Tibial artery (tissue), 4 donors: ENCODE data around the gene MS4A7.

Experiments
- DNase-seq, 2 donors: peaks; one replicate each; pipeline ENCODE4 v3.0.0-alpha.2; 2019
- H3K27ac ChIP-seq, 2 donors: fragments of 200-600 bp; sonication (generic) in 1 of 2; 1 replicate in 1 of 2; 2 replicates in 1 of 2; pipeline ENCODE4 v1.5.1; 2018 to 2019; ENCODE audit warnings: mild to moderate bottlenecking in 1 of 2
- H3K27me3 ChIP-seq, 2 donors: fragments of 200-600 bp; sonication (generic) in 1 of 2; one replicate each; pipeline versions ENCODE4 v1.5.1 to v1.6.0; 2016 to 2019
- H3K36me3 ChIP-seq, 3 donors: fragments of 200-600 bp; sonication (generic) in 2 of 3; one replicate each; pipeline ENCODE4 v1.5.1; 2016 to 2019; ENCODE audit warnings: mild to moderate bottlenecking in 2 of 3
- H3K4me1 ChIP-seq, 4 donors: fragments of 200-600 bp; sonication (generic) in 2 of 4; 1 replicate in 3 of 4; 2 replicates in 1 of 4; pipeline ENCODE4 v1.5.1; 2016 to 2019
- H3K4me3 ChIP-seq, 2 donors: fragments of 200-600 bp; sonication (generic) in 1 of 2; 1 replicate in 1 of 2; 2 replicates in 1 of 2; pipeline ENCODE4 v1.5.1; 2018 to 2019; ENCODE audit warnings: mild to moderate bottlenecking in 2 of 2
- H3K9me3 ChIP-seq, 3 donors: fragments of 200-600 bp; sonication (generic) in 1 of 3; one replicate each; pipeline ENCODE4 v1.5.1; 2016 to 2019
- intact Hi-C: fragments of 100-400 bp; cut with DNase I; formaldehyde crosslinking; loops from one replicate; pipeline ENCODE4 v1.15.0; 2023; ENCODE audit warnings: low total_unique reads
- TF ChIP-seq, protein P1 (sequence below), 2 experiments: fragments of 200-600 bp in 1 of 2; fragments of 450-650 bp in 1 of 2; IDR thresholded peaks; one replicate each; pipeline ENCODE4 v1.5.1; 2017 to 2019; ENCODE audit warnings: antibody characterized with exemption in 2 of 2, mild to moderate bottlenecking in 1 of 2, moderate library complexity in 1 of 2

Gene MS4A7

DNA sequence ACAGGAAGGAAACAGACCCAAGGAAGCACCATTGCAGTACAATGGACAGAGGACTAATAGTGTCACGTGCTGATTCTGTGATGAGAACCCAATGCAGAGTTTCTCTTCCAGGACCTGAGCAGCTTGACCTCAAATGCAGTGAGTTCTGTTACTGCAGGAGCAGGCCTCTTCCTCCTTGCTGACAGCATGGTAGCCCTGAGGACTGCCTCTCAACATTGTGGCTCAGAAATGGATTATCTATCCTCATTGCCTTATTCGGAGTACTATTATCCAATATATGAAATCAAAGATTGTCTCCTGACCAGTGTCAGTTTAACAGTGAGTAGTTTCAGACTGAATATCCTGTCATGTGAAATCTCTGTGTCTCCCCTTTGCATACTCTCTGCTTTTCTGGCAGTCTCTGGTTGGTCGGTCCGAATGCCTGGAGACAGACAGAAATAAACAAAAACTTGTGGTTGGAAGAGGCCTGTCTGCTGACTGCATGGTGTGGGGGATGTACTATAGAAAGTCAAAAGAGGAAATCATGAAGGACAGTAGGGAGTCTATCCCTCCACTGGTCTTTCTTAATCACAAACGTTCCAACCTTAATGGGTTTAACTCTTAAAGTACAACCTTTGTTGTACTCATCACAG lies 11.1 kb downstream of the MS4A7 start:
- intact Hi-C loops: no loop called here
- Histone ChIP-seq H3K9me3 (no peaks in the 10 kb centered on the region), H3K27me3 (no peaks in the 10 kb centered on the region), H3K36me3 (no peaks in the 10 kb centered on the region), H3K4me1 (no peaks in the 10 kb centered on the region), H3K27ac (no peak overlapping the region), H3K4me3 (no peak overlapping the region)
- no peak for DNase-seq
- TF ChIP-seq, protein P1, sequence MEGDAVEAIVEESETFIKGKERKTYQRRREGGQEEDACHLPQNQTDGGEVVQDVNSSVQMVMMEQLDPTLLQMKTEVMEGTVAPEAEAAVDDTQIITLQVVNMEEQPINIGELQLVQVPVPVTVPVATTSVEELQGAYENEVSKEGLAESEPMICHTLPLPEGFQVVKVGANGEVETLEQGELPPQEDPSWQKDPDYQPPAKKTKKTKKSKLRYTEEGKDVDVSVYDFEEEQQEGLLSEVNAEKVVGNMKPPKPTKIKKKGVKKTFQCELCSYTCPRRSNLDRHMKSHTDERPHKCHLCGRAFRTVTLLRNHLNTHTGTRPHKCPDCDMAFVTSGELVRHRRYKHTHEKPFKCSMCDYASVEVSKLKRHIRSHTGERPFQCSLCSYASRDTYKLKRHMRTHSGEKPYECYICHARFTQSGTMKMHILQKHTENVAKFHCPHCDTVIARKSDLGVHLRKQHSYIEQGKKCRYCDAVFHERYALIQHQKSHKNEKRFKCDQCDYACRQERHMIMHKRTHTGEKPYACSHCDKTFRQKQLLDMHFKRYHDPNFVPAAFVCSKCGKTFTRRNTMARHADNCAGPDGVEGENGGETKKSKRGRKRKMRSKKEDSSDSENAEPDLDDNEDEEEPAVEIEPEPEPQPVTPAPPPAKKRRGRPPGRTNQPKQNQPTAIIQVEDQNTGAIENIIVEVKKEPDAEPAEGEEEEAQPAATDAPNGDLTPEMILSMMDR (IDR thresholded peaks at IDR 0.05): no peak

DNA sequence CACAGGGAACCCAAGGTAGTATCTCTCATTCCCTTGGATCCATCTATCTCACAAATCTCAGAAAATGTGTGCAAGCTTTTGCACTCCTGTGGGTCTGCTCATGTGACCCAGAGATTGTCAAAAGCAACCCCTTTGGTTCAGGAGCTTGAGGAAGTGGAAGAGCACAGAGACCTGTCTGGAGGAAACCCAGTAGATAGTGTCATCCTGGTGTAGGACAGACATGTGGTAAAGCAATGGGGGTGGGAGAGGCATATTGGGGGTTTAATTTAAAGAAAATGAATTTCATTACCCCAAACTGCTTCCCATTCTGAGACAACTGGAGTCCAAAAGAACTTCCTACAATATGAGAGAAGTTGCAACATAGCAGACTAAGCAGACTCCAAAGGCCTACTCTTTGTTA lies 12.1 kb downstream of the MS4A7 start:
- DNase-seq: no peak
- intact Hi-C loops: no loop called here
- TF ChIP-seq, protein P1 (IDR thresholded peaks at IDR 0.05): no peak
- Histone ChIP-seq H3K36me3 (no peaks in the 10 kb centered on the region), H3K27ac (no peak overlapping the region), H3K4me1 (no peaks in the 10 kb centered on the region), H3K9me3 (no peaks in the 10 kb centered on the region), H3K27me3 (no peaks in the 10 kb centered on the region), H3K4me3 (no peak overlapping the region)

- Histone ChIP-seq H3K36me3 (no peaks in the 10 kb centered on the region), H3K4me3 (no peak overlapping the region), H3K4me1 (no peaks in the 10 kb centered on the region), H3K27ac (no peak overlapping the region), H3K9me3 (no peaks in the 10 kb centered on the region), H3K27me3 (no peaks in the 10 kb centered on the region)
- DNase-seq: no peak
- intact Hi-C loops: no loop called here
- TF ChIP-seq, protein P1 (IDR thresholded peaks at IDR 0.05): no peak
Observed at GRCh38 chr11:60392361-60392760, 14.0 kb downstream of the MS4A7 start.

GRCh38 chr11:60393016-60393415 lies 14.7 kb downstream of the MS4A7 start:
- H3K9me3 ChIP-seq: no peaks in the 10 kb centered on the region
- H3K27me3 ChIP-seq: no peaks in the 10 kb centered on the region
- H3K4me3 ChIP-seq: no peak overlapping the region
- TF ChIP-seq, protein P1 (IDR thresholded peaks at IDR 0.05): no peak
- H3K4me1 ChIP-seq: no peaks in the 10 kb centered on the region
- H3K36me3 ChIP-seq: no peaks in the 10 kb centered on the region
- no peak for DNase-seq
- intact Hi-C loops: no loop called here
- H3K27ac ChIP-seq: no peak overlapping the region

- Histone ChIP-seq H3K4me3 (no peak overlapping the region), H3K9me3 (no peaks in the 10 kb centered on the region), H3K27me3 (no peaks in the 10 kb centered on the region), H3K4me1 (no peaks in the 10 kb centered on the region), H3K36me3 (no peaks in the 10 kb centered on the region), H3K27ac (no peak overlapping the region)
- intact Hi-C loops: no loop called here
- TF ChIP-seq, protein P1 (IDR thresholded peaks at IDR 0.05): no peak
- DNase-seq: no peak
Observed at GRCh38 chr11:60394666-60395380, 16.5 kb downstream of the MS4A7 start.
